CD1c-positive myeloid dendritic cell (primary cell): ENCODE results near the gene TMEM94.
A peak's percentile ranks its signal among the peaks of the same experiment; 100 is the strongest.
"Not testable (repeated sequence)": the region's sequence is repeated elsewhere in the genome, so short reads cannot be mapped to it uniquely, and the experiment has no call there.

Source experiments
- DNase-seq: peaks from one replicate; pipeline ENCODE4 v3.0.0-alpha.2; 2016; ENCODE audit errors: extremely low spot score

TMEM94 gene

GRCh38 chr17:75445296-75445695 is 11.1 kb upstream of the TMEM94 start:
- no peak for DNase-seq

GRCh38 chr17:75445896-75446295 is 10.5 kb upstream of the TMEM94 start:
- not testable (repeated sequence) for DNase-seq

- DNase-seq = no peak
Measured at GRCh38 chr17:75447951-75448856, 8.2 kb upstream of the TMEM94 start.

- no peak for DNase-seq
Measured at GRCh38 chr17:75450270-75450669, 6.2 kb upstream of the TMEM94 start.

GRCh38 chr17:75454193-75454592 is 2.2 kb upstream of the TMEM94 start:
- no peak for DNase-seq

- not testable (repeated sequence) for DNase-seq
Measured at GRCh38 chr17:75454672-75455071, 1.8 kb upstream of the TMEM94 start.

GRCh38 chr17:75456039-75456416 is 407 bp upstream of the TMEM94 start:
- no peak for DNase-seq

- no peak for DNase-seq
Measured at GRCh38 chr17:75457047-75457654, 716 bp downstream of the TMEM94 start.

- no peak for DNase-seq
Measured at GRCh38 chr17:75459246-75459589, 2.8 kb downstream of the TMEM94 start.

GRCh38 chr17:75459590-75460267 is 3.3 kb downstream of the TMEM94 start:
- peak; percentile 51 for DNase-seq

- DNase-seq = no peak
Measured at GRCh38 chr17:75460295-75460694, 3.9 kb downstream of the TMEM94 start.

GRCh38 chr17:75463603-75464002 is 7.2 kb downstream of the TMEM94 start:
- DNase-seq = no peak

GRCh38 chr17:75465039-75465438 is 8.6 kb downstream of the TMEM94 start:
- DNase-seq = no peak

GRCh38 chr17:75468291-75468754 is 11.9 kb downstream of the TMEM94 start:
- no peak for DNase-seq

- no peak for DNase-seq
Measured at GRCh38 chr17:75468779-75469373, 12.4 kb downstream of the TMEM94 start.

GRCh38 chr17:75471207-75471606 is 14.8 kb downstream of the TMEM94 start:
- DNase-seq = no peak

GRCh38 chr17:75472119-75472518 is 15.7 kb downstream of the TMEM94 start:
- no peak for DNase-seq

- DNase-seq = no peak
Measured at GRCh38 chr17:75473246-75473645, 16.8 kb downstream of the TMEM94 start.

GRCh38 chr17:75474736-75475135 is 18.3 kb downstream of the TMEM94 start:
- no peak for DNase-seq

GRCh38 chr17:75475144-75475835 is 18.9 kb downstream of the TMEM94 start:
- DNase-seq = no peak

GRCh38 chr17:75475851-75476250 is 19.4 kb downstream of the TMEM94 start:
- DNase-seq = no peak

- no peak for DNase-seq
Measured at GRCh38 chr17:75476271-75476671, 19.8 kb downstream of the TMEM94 start.
